IgD-negative memory B cell (primary cell): ENCODE data around the gene BRSK1. TPM values are rescaled to one million over a fixed set of nuclear protein-coding genes. Genes with fewer than 3 reads are reported as not detected.

ENCODE experiments used
- H3K27ac Mint-ChIP-seq, 3 donors: one replicate each; pipeline ENCODE4 v1.8.0; 2020 to 2022; ENCODE audit warnings: mild to moderate bottlenecking in 3 of 3, mixed read lengths in 3 of 3, moderate library complexity in 1 of 3
- H3K27me3 Mint-ChIP-seq: one replicate; pipeline ENCODE4 v1.8.0; 2021; ENCODE audit warnings: mixed read lengths
- H3K36me3 Mint-ChIP-seq: one replicate; pipeline ENCODE4 v1.8.0; 2020; ENCODE audit warnings: mild to moderate bottlenecking, mixed read lengths
- H3K4me1 Mint-ChIP-seq, 3 donors: one replicate each; pipeline ENCODE4 v1.8.0; 2020 to 2022; ENCODE audit warnings: mixed read lengths in 3 of 3, mild to moderate bottlenecking in 1 of 3
- H3K4me3 Mint-ChIP-seq, 4 donors: one replicate each; pipeline ENCODE4 v1.8.0; 2020 to 2022; ENCODE audit warnings: mild to moderate bottlenecking in 4 of 4, mixed read lengths in 4 of 4, moderate library complexity in 3 of 4
- H3K9me3 Mint-ChIP-seq, 3 donors: one replicate each; pipeline ENCODE4 v1.8.0; 2020 to 2021; ENCODE audit warnings: mixed read lengths in 3 of 3, mild to moderate bottlenecking in 1 of 3
- polyA plus RNA-seq: library from polyadenylated mRNA; unstranded; fragments of 300-500 nt; fragmentation: Illumina TruSeq; gene quantifications from one replicate; pipeline ENCODE4 v1.2.3, GENCODE V29; 2021

Gene BRSK1
- polyA plus RNA-seq, 1 donor from 2014 or later: 0.34 TPM

GRCh38 chr19:55276720-55277430 is 6.9 kb upstream of the BRSK1 start:
- Mint-ChIP-seq H3K27me3 (no peaks in the 10 kb centered on the region), H3K4me3 (peak overlapping the region; percentile 61 to 90 (median 77)), H3K9me3 (no peaks in the 10 kb centered on the region), H3K4me1 (peaks cover 33 to 53% (median 44%) of the 10 kb centered on the region in 3 donors), H3K27ac (peak overlapping the region; percentile 84 to 98 (median 90)), H3K36me3 (peaks cover 4% of the 10 kb centered on the region)

DNA sequence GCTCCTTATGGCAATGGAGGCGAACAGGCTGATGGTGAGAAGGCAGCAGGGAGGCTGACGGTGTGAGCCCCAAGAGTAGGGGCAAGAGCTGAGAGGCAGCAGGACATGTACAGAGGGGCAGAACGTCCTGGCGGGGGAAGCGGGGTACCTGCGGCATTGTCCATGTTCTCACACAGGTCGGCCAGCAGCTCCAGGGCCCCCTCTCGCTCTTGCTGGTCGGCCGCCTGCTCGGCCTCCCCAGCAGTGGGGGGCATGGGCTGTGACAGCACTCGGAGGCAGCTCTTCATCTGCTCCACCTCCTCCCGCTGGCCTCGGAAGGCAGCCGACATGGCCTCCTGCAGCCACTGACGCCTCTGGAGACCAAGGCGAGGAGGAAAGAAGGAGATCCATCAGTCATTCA is 6.3 kb upstream of the BRSK1 start:
- Mint-ChIP-seq H3K27me3 (peaks cover 1% of the 10 kb centered on the region), H3K27ac (peak overlapping the region; percentile 84 to 98 (median 90))

DNA sequence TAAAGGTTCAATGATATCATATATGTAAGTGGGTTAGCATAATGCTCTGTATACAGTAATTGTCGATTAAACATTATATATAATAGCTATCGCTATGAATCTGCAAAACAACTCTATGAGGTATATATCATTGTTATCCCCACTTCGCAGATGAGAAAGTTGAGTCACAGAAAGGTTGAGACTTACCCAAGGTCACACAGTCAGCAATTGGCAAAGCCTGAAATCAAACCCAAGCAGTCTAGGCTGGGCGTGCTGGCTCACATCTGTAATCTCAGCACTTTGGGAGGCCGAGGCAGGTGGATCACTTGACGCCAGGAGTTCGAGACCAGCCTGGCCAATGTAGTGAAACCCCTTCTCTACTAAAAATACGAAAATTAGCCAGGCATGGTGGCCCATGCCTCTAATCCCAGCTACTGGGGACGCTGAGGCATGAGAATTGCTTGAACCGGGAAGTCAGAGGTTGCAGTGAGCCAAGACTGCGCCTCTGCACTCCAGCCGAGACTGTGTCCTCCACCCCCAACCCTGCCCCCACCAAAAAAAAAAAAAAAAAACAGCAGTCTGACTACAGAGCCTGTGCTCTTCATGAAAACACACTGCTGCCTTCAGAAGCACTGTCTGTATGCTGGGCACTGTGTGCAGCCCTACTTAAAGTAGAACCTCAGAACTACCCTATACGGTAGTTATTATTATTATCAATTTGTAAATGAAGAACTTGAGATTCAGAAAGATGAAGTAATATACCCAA is 5.2 kb upstream of the BRSK1 start:
- Mint-ChIP-seq H3K36me3 (peaks cover 2% of the 10 kb centered on the region), H3K4me1 (peaks cover 33 to 56% (median 50%) of the 10 kb centered on the region in 3 donors), H3K9me3 (no peaks in the 10 kb centered on the region), H3K27me3 (peaks cover 5% of the 10 kb centered on the region), H3K4me3 (peak overlapping the region; percentile 30 to 99 (median 61)), H3K27ac (peak overlapping the region; percentile 80 to 100 (median 98))

More for the DNA sequence above, 6.3 kb upstream of the BRSK1 start:
- Mint-ChIP-seq H3K4me3 (peak overlapping the region in 3 of 4 donors; percentile 51 to 78 (median 65)), H3K36me3 (no peaks in the 10 kb centered on the region), H3K9me3 (no peaks in the 10 kb centered on the region), H3K4me1 (peaks cover 33 to 49% (median 45%) of the 10 kb centered on the region in 3 donors)

- Mint-ChIP-seq H3K9me3 (no peaks in the 10 kb centered on the region), H3K4me1 (peaks cover 33 to 58% (median 51%) of the 10 kb centered on the region in 3 donors), H3K4me3 (peak overlapping the region; percentile 94 to 100 (median 97)), H3K27me3 (peaks cover 5% of the 10 kb centered on the region), H3K27ac (peak overlapping the region; percentile 98 to 100 (median 99)), H3K36me3 (peaks cover 2% of the 10 kb centered on the region)
Measured at GRCh38 chr19:55279340-55279739, 4.5 kb upstream of the BRSK1 start.

DNA sequence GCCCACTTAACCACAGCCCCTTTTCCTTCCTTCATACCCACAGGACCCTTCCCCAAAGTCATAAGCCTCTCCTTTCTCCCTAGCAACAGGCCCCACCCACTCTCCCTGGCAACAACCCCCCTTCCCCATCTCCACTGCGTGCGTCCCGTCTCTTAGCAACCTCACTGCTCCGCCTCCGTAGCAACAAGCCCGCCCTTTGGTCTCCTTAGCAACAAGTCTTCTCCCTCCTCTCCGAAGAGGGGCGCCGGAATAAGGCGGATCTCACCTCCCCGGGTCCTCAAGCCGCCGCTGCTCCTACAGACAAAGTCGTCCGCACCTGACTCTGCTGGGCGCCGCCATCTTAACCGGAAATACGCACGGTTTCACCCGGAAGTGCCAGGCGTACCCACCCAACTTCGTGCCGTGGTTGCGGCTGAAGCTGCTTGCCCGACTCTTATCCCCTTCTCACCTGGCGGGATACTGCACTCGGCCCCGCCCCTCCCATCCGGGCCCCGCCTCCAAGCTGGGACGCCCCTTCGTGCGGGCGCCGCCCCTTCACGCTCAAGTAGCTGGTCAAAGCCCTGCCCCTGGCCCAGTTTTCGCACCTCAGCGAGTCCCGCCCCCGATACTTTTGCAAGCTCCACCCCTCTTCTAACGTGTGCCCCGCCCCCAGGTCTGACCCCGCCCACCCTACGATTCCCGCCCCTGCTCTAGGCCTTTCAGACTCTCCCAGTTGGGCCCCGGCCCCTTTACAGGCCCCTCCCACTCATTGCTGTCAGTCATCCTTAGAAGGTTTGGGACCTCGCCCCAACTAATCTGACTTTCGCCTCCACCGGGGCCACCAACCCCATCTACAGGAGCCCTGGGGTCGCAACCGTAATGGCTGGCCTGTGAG is 3.8 kb upstream of the BRSK1 start, which contains the start of gene HSPBP1:
Gene HSPBP1, minus strand, starts transcription at position 341 of the 874 bp plus-strand sequence. CDS start 502 bp downstream, outside the sequence.
- peak within 1 kb of the TSS; percentile 98 to 100 (median 99) for H3K27ac Mint-ChIP-seq
- H3K9me3 Mint-ChIP-seq: no peaks in the 10 kb centered on the region
- peaks cover 32 to 58% (median 51%) of the 10 kb centered on the region in 3 donors for H3K4me1 Mint-ChIP-seq
- peaks cover 5% of the 10 kb centered on the region for H3K27me3 Mint-ChIP-seq
- peaks cover 2% of the 10 kb centered on the region for H3K36me3 Mint-ChIP-seq
- H3K4me3 Mint-ChIP-seq: peak within 1 kb of the TSS; percentile 94 to 100 (median 97)

DNA sequence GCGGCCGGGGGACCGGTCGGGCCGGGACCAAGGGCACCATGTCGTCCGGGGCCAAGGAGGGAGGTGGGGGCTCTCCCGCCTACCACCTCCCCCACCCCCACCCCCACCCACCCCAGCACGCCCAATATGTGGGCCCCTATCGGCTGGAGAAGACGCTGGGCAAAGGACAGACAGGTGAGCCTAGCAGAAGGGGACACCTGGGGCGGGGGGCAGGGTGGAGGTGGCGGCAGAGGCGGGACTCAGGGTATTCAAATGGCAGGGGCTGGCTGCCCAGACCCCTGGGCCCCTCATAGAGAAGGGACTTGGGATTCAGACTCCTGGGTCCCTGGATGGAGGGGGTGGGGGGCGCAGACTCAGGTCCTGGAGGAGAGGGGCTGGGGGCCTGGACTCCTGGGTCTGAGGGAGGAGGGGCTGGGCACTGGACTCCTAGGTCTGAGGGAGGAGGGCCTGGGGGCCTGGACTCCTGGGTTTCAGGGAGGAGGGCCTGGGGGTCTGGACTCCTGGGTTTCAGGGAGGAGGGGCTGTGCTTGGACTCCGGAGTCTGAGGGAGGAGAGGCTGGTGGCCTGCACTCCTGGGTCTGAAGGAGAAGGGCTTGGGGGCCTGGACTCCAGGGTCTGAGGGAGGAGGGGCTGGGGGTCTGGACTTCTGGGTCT is 735 bp downstream of the BRSK1 start:
- Mint-ChIP-seq H3K4me3 (no peak overlapping the region), H3K27me3 (peaks cover 5% of the 10 kb centered on the region), H3K4me1 (peaks cover 17 to 30% (median 24%) of the 10 kb centered on the region in 3 donors), H3K36me3 (peaks cover 2% of the 10 kb centered on the region), H3K9me3 (no peaks in the 10 kb centered on the region), H3K27ac (no peak overlapping the region)

DNA sequence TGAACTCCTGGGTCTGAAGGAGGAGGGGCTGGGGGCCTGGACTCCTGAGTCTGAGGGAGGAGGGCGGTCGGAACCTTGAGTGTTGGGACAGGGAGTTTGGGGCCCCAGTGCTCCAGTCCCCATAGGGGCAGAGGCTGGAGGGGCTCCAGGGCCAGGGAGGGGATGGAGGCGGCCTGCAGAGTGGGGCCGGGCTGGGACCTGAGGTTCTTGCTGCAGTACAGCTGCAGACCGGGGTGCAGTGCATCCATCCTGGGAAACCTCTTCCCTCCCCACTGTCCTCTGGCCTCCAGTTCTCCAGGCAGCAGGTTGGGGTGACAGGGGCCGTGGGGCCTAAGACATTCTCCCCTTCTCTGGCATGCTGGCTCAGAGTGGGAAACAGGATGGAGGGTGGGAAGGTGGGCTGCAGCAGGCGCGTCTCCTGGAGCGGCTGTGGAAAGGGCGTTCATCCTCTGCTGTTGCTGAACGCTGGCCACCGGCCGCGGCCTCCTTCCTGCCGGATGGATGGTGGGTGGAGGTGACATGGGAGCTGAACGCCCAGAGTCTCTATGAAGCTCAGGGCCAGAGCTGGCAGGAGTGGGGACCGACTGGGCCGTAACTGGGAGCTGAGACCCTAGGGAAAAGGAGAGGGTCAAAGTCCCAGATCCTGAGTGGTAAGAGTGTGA is 1.6 kb downstream of the BRSK1 start:
- H3K9me3 Mint-ChIP-seq: no peaks in the 10 kb centered on the region
- peaks cover 2% of the 10 kb centered on the region for H3K36me3 Mint-ChIP-seq
- H3K27me3 Mint-ChIP-seq: peaks cover 5% of the 10 kb centered on the region
- H3K4me3 Mint-ChIP-seq: no peak overlapping the region
- peaks cover 10 to 23% (median 20%) of the 10 kb centered on the region in 3 donors for H3K4me1 Mint-ChIP-seq
- H3K27ac Mint-ChIP-seq: peak overlapping the region in 1 of 3 donors; percentile 64

DNA sequence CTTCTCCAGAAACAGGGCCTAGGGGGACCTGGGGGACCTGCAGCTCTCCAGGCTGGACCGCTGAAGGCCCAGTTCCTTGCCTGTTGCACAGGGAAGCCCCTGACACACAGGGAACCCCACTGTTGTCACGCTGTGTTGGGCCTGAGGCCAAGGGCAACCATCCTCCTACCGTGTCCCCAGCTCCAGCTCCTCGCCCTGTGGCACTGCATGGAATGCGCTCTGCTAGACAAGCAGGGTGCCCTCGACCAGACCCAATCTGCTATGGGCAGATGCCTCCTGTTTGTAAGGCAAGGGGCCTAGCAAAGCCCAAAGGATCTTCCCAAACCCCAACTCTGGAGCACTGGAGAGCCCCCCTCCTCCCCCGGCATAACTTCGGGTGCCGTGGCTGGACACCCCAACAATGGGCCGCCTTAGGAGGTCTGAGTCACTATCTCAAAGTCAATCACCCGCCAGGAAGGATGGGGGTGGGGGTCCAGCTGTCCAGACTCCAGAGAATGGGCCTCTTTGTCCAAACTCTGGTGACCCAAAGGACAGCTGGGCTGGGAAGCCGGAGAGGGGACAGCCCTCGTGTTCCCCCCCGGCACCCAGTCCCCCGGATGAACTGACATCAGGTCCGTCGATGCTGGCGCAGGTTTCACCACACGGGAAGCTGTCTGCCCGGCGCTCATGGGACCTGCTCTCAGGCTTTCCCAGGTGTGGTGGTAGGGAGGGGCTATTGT is 3.7 kb downstream of the BRSK1 start:
- Mint-ChIP-seq H3K4me1 (peaks cover 7 to 16% (median 11%) of the 10 kb centered on the region in 3 donors), H3K36me3 (peaks cover 2% of the 10 kb centered on the region), H3K4me3 (no peak overlapping the region), H3K27ac (no peak overlapping the region), H3K27me3 (peaks cover 4% of the 10 kb centered on the region), H3K9me3 (no peaks in the 10 kb centered on the region)

DNA sequence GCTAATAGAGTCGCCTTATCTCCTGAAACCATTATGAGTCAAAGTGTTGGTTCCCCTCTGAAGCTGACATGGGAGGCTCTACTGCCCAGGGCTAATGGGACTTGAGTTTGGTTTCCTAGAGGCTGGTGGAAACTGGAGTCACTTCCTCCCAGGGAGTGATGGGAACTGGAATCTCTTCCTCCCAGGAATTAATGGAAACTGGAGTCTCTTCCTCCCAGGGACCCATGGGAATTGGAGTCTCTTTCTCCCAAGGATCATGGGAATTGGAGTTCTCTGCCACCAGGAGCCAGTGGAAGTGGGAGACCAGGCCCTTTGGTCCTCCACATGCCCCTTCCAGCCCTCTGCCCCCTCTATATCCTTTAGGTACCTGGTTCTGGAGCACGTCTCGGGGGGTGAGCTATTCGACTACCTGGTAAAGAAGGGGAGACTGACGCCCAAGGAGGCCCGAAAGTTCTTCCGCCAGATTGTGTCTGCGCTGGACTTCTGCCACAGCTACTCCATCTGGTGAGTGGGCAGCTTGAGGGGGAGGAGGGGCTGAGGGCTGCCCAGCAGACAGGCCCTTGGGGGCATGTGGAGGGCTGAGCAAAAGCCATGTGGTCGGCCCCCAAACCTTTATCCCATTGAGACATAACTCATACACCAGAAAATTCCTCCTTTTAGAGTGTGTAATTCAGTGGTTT is 5.5 kb downstream of the BRSK1 start:
- no peaks in the 10 kb centered on the region for H3K9me3 Mint-ChIP-seq
- H3K27ac Mint-ChIP-seq: no peak overlapping the region
- H3K27me3 Mint-ChIP-seq: no peaks in the 10 kb centered on the region
- peaks cover 5 to 8% (median 7%) of the 10 kb centered on the region in 3 donors for H3K4me1 Mint-ChIP-seq
- no peaks in the 10 kb centered on the region for H3K36me3 Mint-ChIP-seq
- peak overlapping the region in 1 of 4 donors; percentile 29 for H3K4me3 Mint-ChIP-seq

GRCh38 chr19:55297267-55297666 is 13.5 kb downstream of the BRSK1 start:
- peaks cover 3% of the 10 kb centered on the region for H3K27me3 Mint-ChIP-seq
- H3K27ac Mint-ChIP-seq: no peak overlapping the region
- H3K9me3 Mint-ChIP-seq: no peaks in the 10 kb centered on the region
- no peaks in the 10 kb centered on the region for H3K36me3 Mint-ChIP-seq
- peaks cover 5 to 12% (median 7%) of the 10 kb centered on the region in 3 donors for H3K4me1 Mint-ChIP-seq
- no peak overlapping the region for H3K4me3 Mint-ChIP-seq

DNA sequence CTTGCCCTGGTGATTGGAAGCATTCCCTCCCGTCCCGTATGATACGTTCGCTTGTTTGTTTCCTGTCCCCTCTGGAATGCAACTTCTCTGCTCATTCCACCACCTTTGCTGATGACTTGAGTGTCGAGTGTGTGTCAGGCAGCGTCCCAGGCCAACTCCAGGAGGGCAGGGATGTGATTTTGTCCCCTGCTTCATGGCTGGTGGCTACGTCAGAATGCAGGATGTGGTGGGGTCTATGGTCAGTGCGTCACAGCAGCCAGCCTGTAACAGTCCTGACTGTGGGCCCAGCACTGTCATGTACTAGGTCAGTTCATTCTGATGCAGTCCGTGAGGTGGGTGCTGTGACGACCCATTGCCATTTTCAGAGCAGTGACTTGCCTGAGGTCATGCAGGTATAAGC is 16.2 kb downstream of the BRSK1 start:
- Mint-ChIP-seq H3K4me3 (peak overlapping the region in 1 of 4 donors; percentile 27), H3K27me3 (peaks cover 3% of the 10 kb centered on the region), H3K36me3 (no peaks in the 10 kb centered on the region), H3K9me3 (no peaks in the 10 kb centered on the region), H3K27ac (no peak overlapping the region), H3K4me1 (peaks cover 4 to 12% (median 7%) of the 10 kb centered on the region in 3 donors)

- H3K36me3 Mint-ChIP-seq: no peaks in the 10 kb centered on the region
- H3K27me3 Mint-ChIP-seq: peaks cover 3% of the 10 kb centered on the region
- H3K4me3 Mint-ChIP-seq: peak overlapping the region; percentile 3 to 90 (median 60)
- H3K27ac Mint-ChIP-seq: no peak overlapping the region
- H3K9me3 Mint-ChIP-seq: peaks cover 0 to 2% (median 0%) of the 10 kb centered on the region in 3 donors
- H3K4me1 Mint-ChIP-seq: peaks cover 8 to 13% (median 9%) of the 10 kb centered on the region in 3 donors
Measured at GRCh38 chr19:55300886-55301458, 17.2 kb downstream of the BRSK1 start.
